HEK293T (cell line): ENCODE results near the gene IL17REL.

Experiments used
- CTCF ChIA-PET: fragments of 350-600 bp; formaldehyde crosslinking; extraction: SDS; loops from one replicate; lab custom pipeline; 2021; ENCODE audit warnings: antibody characterized with exemption, inconsistent platforms; lab: Yijun Ruan, JAX
- POLR2A ChIA-PET: fragments of 350-600 bp; formaldehyde crosslinking; extraction: SDS; loops from one replicate; lab custom pipeline; 2020; ENCODE audit warnings: antibody characterized with exemption, inconsistent platforms; lab: Yijun Ruan, JAX
- DNase-seq: peaks from one replicate; pipeline ENCODE4 v3.0.0; 2012; ENCODE audit warnings: mixed read lengths; ENCODE audit errors: extremely low spot score
- ARNT ChIP-seq: fragments of 450-650 bp; IDR thresholded peaks from 2 replicates; pipeline ENCODE4 v1.6.1; 2017; ENCODE audit warnings: mild to moderate bottlenecking
- BHLHE40 ChIP-seq: fragments of 450-650 bp; IDR thresholded peaks from 2 replicates; pipeline ENCODE4 v1.6.1; 2016; ENCODE audit warnings: mild to moderate bottlenecking, moderate library complexity, borderline replicate concordance
- CTBP1 ChIP-seq: fragments of 450-650 bp; IDR thresholded peaks from 2 replicates; pipeline ENCODE4 v1.6.1; 2016; ENCODE audit warnings: borderline replicate concordance
- ELF4 ChIP-seq: fragments of 450-650 bp; IDR thresholded peaks from 2 replicates; pipeline ENCODE4 v1.6.1; 2017; ENCODE audit warnings: antibody characterized with exemption
- FOXA1 ChIP-seq: fragments of 450-650 bp; IDR thresholded peaks from 2 replicates; pipeline ENCODE4 v1.6.1; 2016; ENCODE audit warnings: mild to moderate bottlenecking
- FOXK2 ChIP-seq: fragments of 450-650 bp; IDR thresholded peaks from 2 replicates; pipeline ENCODE4 v1.6.1; 2016; ENCODE audit warnings: mild to moderate bottlenecking
- FOXM1 ChIP-seq: fragments of 450-650 bp; IDR thresholded peaks from 2 replicates; pipeline ENCODE4 v1.6.1; 2017; ENCODE audit warnings: mild to moderate bottlenecking, borderline replicate concordance
- HDGF ChIP-seq: fragments of 450-650 bp; IDR thresholded peaks from 2 replicates; pipeline ENCODE4 v1.6.1; 2017; ENCODE audit warnings: antibody characterized with exemption, borderline replicate concordance
- L3MBTL2 ChIP-seq: fragments of 450-650 bp; conservative IDR thresholded peaks from 2 replicates; pipeline ENCODE4 v1.6.1; 2016; ENCODE audit warnings: mild to moderate bottlenecking
- LEF1 ChIP-seq: fragments of 450-650 bp; IDR thresholded peaks from 2 replicates; pipeline ENCODE4 v1.6.1; 2017; ENCODE audit warnings: mild to moderate bottlenecking, borderline replicate concordance
- NFRKB ChIP-seq: fragments of 450-650 bp; IDR thresholded peaks from 2 replicates; pipeline ENCODE4 v1.6.1; 2016; ENCODE audit warnings: mild to moderate bottlenecking, moderate library complexity
- PKNOX1 ChIP-seq: fragments of 450-650 bp; IDR thresholded peaks from 2 replicates; pipeline ENCODE4 v1.6.1; 2016
- SP1 ChIP-seq: fragments of 450-650 bp; IDR thresholded peaks from 2 replicates; pipeline ENCODE4 v1.6.1; 2017
- SUZ12 ChIP-seq: fragments of 450-650 bp; IDR thresholded peaks from 2 replicates; pipeline ENCODE4 v1.6.1; 2016; ENCODE audit warnings: mild to moderate bottlenecking
- TARDBP ChIP-seq: fragments of 450-650 bp; IDR thresholded peaks from 2 replicates; pipeline ENCODE4 v1.6.1; 2016
- ZNF384 ChIP-seq: fragments of 450-650 bp; IDR thresholded peaks from 2 replicates; pipeline ENCODE4 v1.6.1; 2016

The IL17REL gene

DNA sequence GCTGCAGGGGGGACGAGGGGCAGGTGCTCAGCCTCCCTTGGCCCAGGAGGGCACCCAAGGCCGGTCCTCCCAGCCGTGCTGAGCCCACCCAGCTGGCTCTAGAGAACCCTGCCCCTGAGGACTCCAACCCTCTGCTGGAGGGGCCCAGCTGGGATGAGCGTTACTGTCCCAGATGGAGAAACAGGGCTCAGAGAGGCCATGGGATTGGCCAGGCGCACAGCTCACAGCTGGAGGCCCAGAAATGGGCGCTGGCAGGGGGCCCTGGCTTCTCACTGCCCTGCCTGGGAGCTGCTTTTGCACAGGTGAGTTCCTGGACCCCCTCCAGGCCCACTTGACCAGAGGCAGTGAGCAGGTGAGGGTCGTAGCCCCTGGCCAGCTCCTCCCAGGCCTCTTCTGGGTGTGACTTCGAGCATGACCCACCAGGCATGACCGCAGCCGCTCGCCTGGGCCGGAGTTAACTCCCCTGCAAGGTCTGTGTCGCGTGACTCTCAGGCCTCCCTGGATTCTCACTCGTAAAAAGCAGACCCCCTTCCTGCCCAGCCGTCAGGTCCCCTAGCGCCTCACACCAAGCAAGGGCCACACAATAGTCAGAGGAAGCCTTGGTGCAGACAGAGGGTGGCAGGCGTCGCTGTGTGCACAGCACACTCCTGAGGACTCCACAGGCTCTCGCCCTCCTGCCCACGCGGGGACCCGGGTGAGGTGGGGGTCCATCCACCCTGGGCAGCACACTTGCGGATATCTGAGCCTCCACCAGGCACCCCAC, 19.7 kb upstream of the IL17REL start:
- POLR2A ChIA-PET = no interaction called here
- CTCF ChIA-PET = interaction anchor here (0.6 kb wide), 1 partner anchor 265 kb away, joined by 3 read pairs; no protein-coding TSS in a partner anchor
- DNase-seq = no peak
- no peak for TF ChIP-seq NFRKB
- no peak for TF ChIP-seq CTBP1
- TF ChIP-seq SUZ12 = no peak
- no peak for TF ChIP-seq ZNF384
- TF ChIP-seq PKNOX1 = no peak
- no peak for TF ChIP-seq TARDBP
- no peak for TF ChIP-seq FOXM1
- TF ChIP-seq ARNT = no peak
- no peak for TF ChIP-seq L3MBTL2
- TF ChIP-seq ELF4 = no peak
- TF ChIP-seq SP1 = no peak
- no peak for TF ChIP-seq BHLHE40
- no peak for TF ChIP-seq LEF1

GRCh38 chr22:50031189-50032091, 18.9 kb upstream of the IL17REL start:
- ChIA-PET CTCF (interaction anchor here (0.5 to 1.7 kb wide), 12 partner anchors 14 to 265 kb away, joined by 3 to 43 read pairs (median 4); no protein-coding TSS in a partner anchor), POLR2A (no interaction called here)
- no peak for TF ChIP-seq FOXK2
- TF ChIP-seq SUZ12 = no peak
- TF ChIP-seq FOXA1 = no peak
- no peak for TF ChIP-seq NFRKB
- TF ChIP-seq SP1 = no peak
- no peak for TF ChIP-seq ARNT
- TF ChIP-seq TARDBP = no peak
- no peak for TF ChIP-seq HDGF
- TF ChIP-seq CTBP1 = no peak
- no peak for TF ChIP-seq LEF1
- TF ChIP-seq PKNOX1 = no peak
- no peak for TF ChIP-seq L3MBTL2
- no peak for TF ChIP-seq BHLHE40
- TF ChIP-seq ELF4 = no peak
- TF ChIP-seq FOXM1 = no peak
- TF ChIP-seq ZNF384 = no peak
- DNase-seq = no peak

- POLR2A ChIA-PET = interaction anchor here (1.0 kb wide), 2 partner anchors 98 to 100 kb away, joined by 3 to 5 read pairs; no protein-coding TSS in a partner anchor
- peak; percentile 82 for DNase-seq
- CTCF ChIA-PET = interaction anchor here (0.5 to 1.7 kb wide), 21 partner anchors 11 to 112 kb away, joined by 3 to 43 read pairs (median 4); partner anchors contain the start of genes ALG12, CRELD2 and MLC1
- TF ChIP-seq HDGF = no peak
- no peak for TF ChIP-seq SP1
- peak; percentile 63 for TF ChIP-seq L3MBTL2
- no peak for TF ChIP-seq BHLHE40
Observed at GRCh38 chr22:50030297-50031188, 18.0 kb upstream of the IL17REL start.

GRCh38 chr22:50027639-50028537, 15.3 kb upstream of the IL17REL start:
- POLR2A ChIA-PET = no interaction called here
- DNase-seq = no peak
- CTCF ChIA-PET = interaction anchor here (0.7 kb wide), 1 partner anchor 9 kb away, joined by 4 read pairs; no protein-coding TSS in a partner anchor
- no peak for TF ChIP-seq ARNT
- TF ChIP-seq ZNF384 = no peak

- ChIA-PET CTCF (no interaction called here), POLR2A (no interaction called here)
Observed at GRCh38 chr22:50025993-50026392, 13.4 kb upstream of the IL17REL start.

More at GRCh38 chr22:50025993-50026392, 13.4 kb upstream of the IL17REL start:
- TF ChIP-seq ARNT (no peak), FOXA1 (no peak), TARDBP (no peak), FOXM1 (no peak), CTBP1 (no peak), SP1 (no peak), ZNF384 (no peak), NFRKB (no peak), FOXK2 (no peak), BHLHE40 (no peak)
- DNase-seq = no peak
